Duodenal mucosa (tissue), 2 donors: Measurements from ENCODE around the gene COL1A1.

Experiments
- H3K27ac ChIP-seq: one replicate; pipeline ENCODE4 v1.7.0; 2013; ENCODE audit warnings: low read depth, low read length
- H3K27me3 ChIP-seq, 2 donors: one replicate each; pipeline ENCODE4 v1.7.0; 2013; ENCODE audit warnings: low read length in 2 of 2, control low read depth in 1 of 2; ENCODE audit not compliant: insufficient read depth in 2 of 2, control insufficient read depth in 1 of 2
- H3K36me3 ChIP-seq, 2 donors: one replicate each; pipeline ENCODE4 v1.7.0; 2013; ENCODE audit warnings: low read length in 2 of 2, control low read depth in 1 of 2; ENCODE audit not compliant: insufficient read depth in 2 of 2, control insufficient read depth in 1 of 2
- H3K4me1 ChIP-seq, 2 donors: one replicate each; pipeline ENCODE4 v1.7.0; 2013; ENCODE audit warnings: low read length in 2 of 2, control low read depth in 1 of 2; ENCODE audit not compliant: insufficient read depth in 2 of 2, control insufficient read depth in 1 of 2
- H3K4me3 ChIP-seq, 2 donors: one replicate each; pipeline ENCODE4 v1.7.0; 2013; ENCODE audit warnings: low read length in 2 of 2, low read depth in 1 of 2
- H3K9ac ChIP-seq, 2 donors: one replicate each; pipeline ENCODE4 v1.7.0; 2013; ENCODE audit warnings: low read length in 2 of 2, low read depth in 1 of 2
- H3K9me3 ChIP-seq, 2 donors: one replicate each; pipeline ENCODE4 v1.7.0; 2013; ENCODE audit warnings: low read length in 2 of 2, control low read depth in 1 of 2; ENCODE audit not compliant: control insufficient read depth in 1 of 2

Gene COL1A1

GRCh38 chr17:50177983-50178834 is 23.2 kb downstream of the COL1A1 start:
- Histone ChIP-seq H3K27ac (peak overlapping the region; percentile 30), H3K9ac (no peak overlapping the region), H3K4me3 (peak overlapping the region; percentile 27 to 32), H3K4me1 (peaks cover 24 to 28% of the 10 kb centered on the region in 2 donors), H3K27me3 (no peaks in the 10 kb centered on the region), H3K36me3 (no peaks in the 10 kb centered on the region), H3K9me3 (no peaks in the 10 kb centered on the region)

DNA sequence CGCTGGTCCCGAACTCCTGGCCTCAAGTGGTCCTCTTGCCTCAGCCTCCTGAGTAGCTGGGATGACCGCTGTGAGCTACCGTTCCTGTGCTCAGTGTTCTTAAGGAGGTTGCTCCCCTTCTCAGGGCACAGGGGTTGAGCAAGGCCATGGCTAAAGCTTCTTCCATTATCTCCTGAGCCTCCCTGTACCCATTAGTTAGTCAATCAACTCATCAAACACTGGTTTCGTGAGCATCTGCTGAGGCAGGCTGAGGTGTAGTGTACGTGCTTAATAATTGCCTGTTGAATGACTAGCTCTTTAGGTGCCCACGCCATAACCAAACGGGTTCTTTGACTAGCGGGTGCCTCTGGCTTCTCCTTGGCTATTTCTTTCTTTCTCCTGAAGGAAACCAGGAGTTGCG is 24.0 kb downstream of the COL1A1 start:
- Histone ChIP-seq H3K4me3 (no peak overlapping the region), H3K4me1 (peaks cover 24 to 27% of the 10 kb centered on the region in 2 donors), H3K9me3 (no peaks in the 10 kb centered on the region), H3K36me3 (no peaks in the 10 kb centered on the region), H3K27me3 (no peaks in the 10 kb centered on the region), H3K27ac (peak overlapping the region; percentile 30), H3K9ac (no peak overlapping the region)

- Histone ChIP-seq H3K9me3 (no peaks in the 10 kb centered on the region), H3K27ac (no peak overlapping the region), H3K4me3 (no peak overlapping the region), H3K9ac (no peak overlapping the region), H3K4me1 (peaks cover 24 to 27% of the 10 kb centered on the region in 2 donors), H3K27me3 (no peaks in the 10 kb centered on the region), H3K36me3 (no peaks in the 10 kb centered on the region)
Observed at GRCh38 chr17:50176559-50177357, 24.7 kb downstream of the COL1A1 start.

DNA sequence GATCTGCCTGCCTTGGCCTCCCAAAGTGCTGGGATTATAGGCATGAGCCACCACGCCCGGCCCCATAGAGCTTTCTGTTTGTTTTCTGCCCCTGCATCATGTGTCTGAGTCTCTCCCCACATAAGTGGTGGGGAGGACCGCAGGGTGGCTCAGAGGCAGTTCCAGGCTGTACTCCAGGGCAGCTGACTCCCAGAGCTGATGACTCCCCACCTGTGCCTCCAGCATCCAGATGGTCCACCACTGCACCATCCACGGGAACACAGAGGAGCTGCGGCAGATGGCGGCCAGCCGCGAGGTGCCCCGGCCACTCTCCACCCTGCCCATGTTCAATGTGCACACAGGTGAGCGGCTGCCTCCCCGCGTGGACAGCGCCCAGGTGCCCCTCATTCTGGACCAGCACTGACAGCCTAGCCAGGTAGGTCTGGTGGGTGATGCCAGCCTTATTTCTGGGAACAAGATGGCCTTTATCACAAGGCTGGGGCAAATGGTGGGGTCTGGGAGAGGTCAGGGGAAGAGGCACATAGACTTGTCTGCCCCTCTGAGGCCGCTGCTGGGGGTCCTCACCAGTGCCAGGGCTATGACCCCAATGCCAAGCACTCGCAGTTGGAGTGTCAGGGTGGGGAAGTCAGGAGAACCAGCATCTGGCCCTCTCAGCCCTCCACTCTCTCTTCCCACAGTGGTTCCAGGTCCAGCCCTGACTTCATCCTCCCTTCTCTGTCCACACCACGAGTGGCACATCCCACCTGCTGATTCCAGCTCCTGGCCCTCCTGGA is 26.2 kb downstream of the COL1A1 start:
- Histone ChIP-seq H3K27ac (no peak overlapping the region), H3K4me1 (peaks cover 24 to 27% of the 10 kb centered on the region in 2 donors), H3K9ac (no peak overlapping the region)

DNA sequence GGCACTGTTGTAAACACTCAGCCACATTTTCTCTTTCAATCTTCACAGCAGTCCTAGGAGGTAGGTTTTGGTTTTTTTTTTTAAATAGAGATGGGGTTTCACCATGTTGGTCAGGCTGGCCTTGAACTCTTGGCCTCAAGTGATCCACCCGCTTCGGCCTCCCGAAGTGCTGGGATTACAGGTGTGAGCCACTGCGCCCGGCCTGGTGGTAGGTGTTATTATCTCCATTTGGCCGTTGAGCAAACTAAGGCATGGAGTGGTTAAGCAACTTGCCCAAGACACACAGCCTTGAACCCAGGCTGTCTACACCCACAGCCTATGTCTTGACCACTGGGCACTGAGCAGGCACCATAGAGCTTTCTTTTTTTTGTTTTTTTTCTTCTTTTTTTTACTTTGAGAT is 27.0 kb downstream of the COL1A1 start:
- Histone ChIP-seq H3K4me3 (no peak overlapping the region), H3K27ac (no peak overlapping the region), H3K4me1 (peaks cover 24 to 27% of the 10 kb centered on the region in 2 donors)

More for the DNA sequence above, 26.2 kb downstream of the COL1A1 start:
- Histone ChIP-seq H3K36me3 (no peaks in the 10 kb centered on the region), H3K27me3 (no peaks in the 10 kb centered on the region), H3K4me3 (no peak overlapping the region), H3K9me3 (no peaks in the 10 kb centered on the region)

DNA sequence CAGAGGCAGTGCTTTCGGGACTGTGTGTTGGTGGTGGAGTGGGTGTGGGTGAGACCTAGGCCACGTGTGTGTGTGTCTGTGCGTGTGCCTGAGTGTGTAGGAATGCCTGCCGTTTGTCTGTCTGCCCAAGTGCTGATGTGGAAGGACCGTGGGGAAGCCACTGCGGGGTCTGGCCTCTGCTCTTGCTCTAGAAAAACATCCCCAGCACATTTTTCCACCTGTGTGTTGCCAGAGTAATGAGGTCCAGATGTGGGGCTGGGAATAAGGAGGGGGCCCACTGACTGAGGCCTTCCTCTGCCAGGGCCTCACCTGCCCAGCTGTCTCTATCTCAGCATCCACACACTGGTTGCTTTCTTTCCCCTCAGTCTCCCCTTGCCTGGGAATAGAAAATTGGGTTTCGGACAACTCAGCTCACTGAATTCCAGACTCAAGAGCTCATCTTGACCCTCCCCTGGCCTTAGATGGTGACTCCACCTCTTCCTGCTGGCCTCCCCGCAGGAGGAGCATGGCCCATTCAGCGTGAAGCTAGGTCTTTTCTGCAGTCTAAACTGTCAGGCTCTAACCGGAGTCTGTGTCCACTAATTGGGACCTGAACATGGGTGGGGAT is 28.0 kb downstream of the COL1A1 start:
- Histone ChIP-seq H3K27ac (no peak overlapping the region), H3K4me3 (no peak overlapping the region), H3K9ac (peak overlapping the region in 1 of 2 donors; percentile 23), H3K27me3 (no peaks in the 10 kb centered on the region), H3K36me3 (no peaks in the 10 kb centered on the region), H3K9me3 (no peaks in the 10 kb centered on the region), H3K4me1 (peaks cover 19 to 29% of the 10 kb centered on the region in 2 donors)

More for the DNA sequence above, 27.0 kb downstream of the COL1A1 start:
- H3K9ac ChIP-seq = no peak overlapping the region
- no peaks in the 10 kb centered on the region for H3K27me3 ChIP-seq
- H3K9me3 ChIP-seq = no peaks in the 10 kb centered on the region
- no peaks in the 10 kb centered on the region for H3K36me3 ChIP-seq

DNA sequence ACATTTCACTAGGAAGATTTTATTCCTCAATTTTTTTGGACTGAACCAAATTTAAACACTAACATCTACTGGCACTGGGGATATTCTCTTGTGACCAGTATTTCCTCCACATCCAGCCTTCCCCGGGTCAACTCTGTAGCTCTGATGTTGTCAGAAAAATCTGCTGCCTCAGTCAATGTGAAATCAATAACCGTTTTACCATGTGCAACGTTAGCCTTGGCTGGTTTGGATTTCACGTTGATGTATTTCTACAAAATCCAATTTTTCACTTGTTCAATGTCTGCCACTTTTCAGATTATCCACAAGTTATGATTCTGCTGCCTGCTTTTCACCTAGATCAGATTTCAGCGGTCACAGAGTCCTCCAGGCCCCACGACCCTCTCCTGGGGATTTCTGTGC is 28.5 kb downstream of the COL1A1 start:
- H3K9ac ChIP-seq = peak overlapping the region in 1 of 2 donors; percentile 23
- no peaks in the 10 kb centered on the region for H3K9me3 ChIP-seq

GRCh38 chr17:50172130-50172529 is 29.3 kb downstream of the COL1A1 start:
- Histone ChIP-seq H3K27me3 (no peaks in the 10 kb centered on the region), H3K9ac (no peak overlapping the region), H3K4me1 (peaks cover 9 to 16% of the 10 kb centered on the region in 2 donors), H3K4me3 (no peak overlapping the region), H3K27ac (no peak overlapping the region), H3K9me3 (no peaks in the 10 kb centered on the region), H3K36me3 (no peaks in the 10 kb centered on the region)

More for the DNA sequence above, 28.5 kb downstream of the COL1A1 start:
- no peaks in the 10 kb centered on the region for H3K27me3 ChIP-seq
- no peaks in the 10 kb centered on the region for H3K36me3 ChIP-seq
- H3K4me1 ChIP-seq = peaks cover 14 to 24% of the 10 kb centered on the region in 2 donors
- H3K4me3 ChIP-seq = no peak overlapping the region
- no peak overlapping the region for H3K27ac ChIP-seq

DNA sequence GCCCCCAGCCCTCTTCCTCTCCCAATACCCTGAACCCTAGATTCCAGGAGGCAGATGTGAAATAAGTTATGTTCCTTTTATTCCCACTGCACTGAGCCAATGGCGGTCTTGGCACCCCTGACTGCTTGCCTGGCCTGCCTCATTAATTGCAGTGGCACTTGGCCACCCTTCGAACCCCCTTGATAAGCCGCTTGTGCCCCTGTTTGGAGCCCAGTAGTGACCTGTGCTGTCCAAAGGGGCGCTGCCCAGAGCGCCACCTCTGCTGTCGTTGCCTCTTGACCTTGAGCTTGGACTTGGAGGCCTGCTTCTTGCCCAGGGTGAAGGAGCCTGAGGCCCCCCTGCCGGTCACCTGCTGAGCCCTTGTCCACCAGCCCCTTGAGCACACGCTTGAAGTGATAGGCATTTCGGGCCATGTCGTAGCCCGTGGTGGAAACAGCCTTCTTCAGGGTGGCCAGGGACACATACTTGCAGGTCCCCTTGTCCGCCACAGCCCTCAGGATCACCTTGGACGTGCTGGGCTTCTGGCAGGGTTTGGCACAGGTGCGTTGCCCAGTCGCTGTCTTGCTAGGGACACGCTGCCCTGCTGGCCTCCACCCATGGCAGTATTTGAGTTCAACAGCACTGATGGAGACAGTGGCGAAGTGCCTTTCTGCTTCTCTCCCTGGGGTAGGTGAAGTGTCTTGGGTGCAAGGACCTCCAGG is 29.9 kb downstream of the COL1A1 start:
- no peak overlapping the region for H3K4me3 ChIP-seq
- no peak overlapping the region for H3K27ac ChIP-seq
- no peaks in the 10 kb centered on the region for H3K9me3 ChIP-seq
- H3K27me3 ChIP-seq = no peaks in the 10 kb centered on the region
- H3K9ac ChIP-seq = no peak overlapping the region
- peaks cover 9 to 16% of the 10 kb centered on the region in 2 donors for H3K4me1 ChIP-seq
- H3K36me3 ChIP-seq = no peaks in the 10 kb centered on the region
